AG09319 (cell line): ENCODE measurements around the gene ABCB8.

ENCODE experiments used
- DNase-seq: peaks from one replicate; pipeline ENCODE4 v3.0.0-alpha.2; 2010; ENCODE audit warnings: low read depth; ENCODE audit errors: extremely low read depth
- TF ChIP-seq, protein P1 (sequence below): IDR thresholded peaks from 2 replicates; pipeline ENCODE4 v1.5.1; 2011; ENCODE audit warnings: low read depth, mild to moderate bottlenecking, inconsistent platforms, low read length, moderate library complexity

Gene ABCB8

DNA sequence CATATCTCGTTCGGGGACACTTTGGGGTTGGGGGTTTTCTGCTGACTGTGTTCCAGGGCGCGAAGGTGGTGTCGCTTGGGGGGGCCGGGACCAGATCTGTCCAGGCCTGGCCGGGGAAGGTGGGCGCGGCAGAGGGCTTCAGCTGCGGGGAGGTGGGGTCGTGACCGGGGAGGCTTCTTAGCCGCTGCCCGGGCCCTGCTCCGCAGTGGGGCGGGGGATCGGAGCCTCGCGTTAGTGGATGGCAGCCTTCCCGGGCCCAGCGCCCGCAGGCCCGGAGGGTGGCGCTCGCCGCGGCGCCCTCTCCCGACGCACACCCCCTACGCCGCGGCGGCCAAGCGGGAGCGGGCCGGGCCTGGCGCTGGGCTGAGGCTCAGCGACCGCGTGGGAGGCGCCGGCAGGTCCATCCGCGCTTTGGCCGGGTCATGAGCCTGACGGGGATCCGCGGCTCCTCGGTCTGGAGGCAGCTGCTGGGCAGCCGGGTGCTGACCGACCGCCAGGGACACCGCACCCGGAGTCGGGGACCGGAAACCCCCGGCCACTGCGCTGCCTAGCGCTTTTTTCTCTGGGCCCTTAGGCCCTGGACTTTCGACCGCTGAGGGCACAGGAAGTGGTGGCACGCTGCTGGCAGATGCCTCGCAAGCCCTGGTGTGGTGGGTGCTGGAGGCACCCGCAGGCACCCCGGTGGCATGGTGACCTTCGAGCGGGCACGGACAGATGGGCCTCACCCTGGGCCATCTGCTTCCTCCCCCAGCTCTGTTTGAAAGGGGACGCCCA lies 59.2 kb downstream of the ABCB8 start:
- TF ChIP-seq, protein P1, sequence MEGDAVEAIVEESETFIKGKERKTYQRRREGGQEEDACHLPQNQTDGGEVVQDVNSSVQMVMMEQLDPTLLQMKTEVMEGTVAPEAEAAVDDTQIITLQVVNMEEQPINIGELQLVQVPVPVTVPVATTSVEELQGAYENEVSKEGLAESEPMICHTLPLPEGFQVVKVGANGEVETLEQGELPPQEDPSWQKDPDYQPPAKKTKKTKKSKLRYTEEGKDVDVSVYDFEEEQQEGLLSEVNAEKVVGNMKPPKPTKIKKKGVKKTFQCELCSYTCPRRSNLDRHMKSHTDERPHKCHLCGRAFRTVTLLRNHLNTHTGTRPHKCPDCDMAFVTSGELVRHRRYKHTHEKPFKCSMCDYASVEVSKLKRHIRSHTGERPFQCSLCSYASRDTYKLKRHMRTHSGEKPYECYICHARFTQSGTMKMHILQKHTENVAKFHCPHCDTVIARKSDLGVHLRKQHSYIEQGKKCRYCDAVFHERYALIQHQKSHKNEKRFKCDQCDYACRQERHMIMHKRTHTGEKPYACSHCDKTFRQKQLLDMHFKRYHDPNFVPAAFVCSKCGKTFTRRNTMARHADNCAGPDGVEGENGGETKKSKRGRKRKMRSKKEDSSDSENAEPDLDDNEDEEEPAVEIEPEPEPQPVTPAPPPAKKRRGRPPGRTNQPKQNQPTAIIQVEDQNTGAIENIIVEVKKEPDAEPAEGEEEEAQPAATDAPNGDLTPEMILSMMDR: peak; percentile 10
- no peak for DNase-seq

DNA sequence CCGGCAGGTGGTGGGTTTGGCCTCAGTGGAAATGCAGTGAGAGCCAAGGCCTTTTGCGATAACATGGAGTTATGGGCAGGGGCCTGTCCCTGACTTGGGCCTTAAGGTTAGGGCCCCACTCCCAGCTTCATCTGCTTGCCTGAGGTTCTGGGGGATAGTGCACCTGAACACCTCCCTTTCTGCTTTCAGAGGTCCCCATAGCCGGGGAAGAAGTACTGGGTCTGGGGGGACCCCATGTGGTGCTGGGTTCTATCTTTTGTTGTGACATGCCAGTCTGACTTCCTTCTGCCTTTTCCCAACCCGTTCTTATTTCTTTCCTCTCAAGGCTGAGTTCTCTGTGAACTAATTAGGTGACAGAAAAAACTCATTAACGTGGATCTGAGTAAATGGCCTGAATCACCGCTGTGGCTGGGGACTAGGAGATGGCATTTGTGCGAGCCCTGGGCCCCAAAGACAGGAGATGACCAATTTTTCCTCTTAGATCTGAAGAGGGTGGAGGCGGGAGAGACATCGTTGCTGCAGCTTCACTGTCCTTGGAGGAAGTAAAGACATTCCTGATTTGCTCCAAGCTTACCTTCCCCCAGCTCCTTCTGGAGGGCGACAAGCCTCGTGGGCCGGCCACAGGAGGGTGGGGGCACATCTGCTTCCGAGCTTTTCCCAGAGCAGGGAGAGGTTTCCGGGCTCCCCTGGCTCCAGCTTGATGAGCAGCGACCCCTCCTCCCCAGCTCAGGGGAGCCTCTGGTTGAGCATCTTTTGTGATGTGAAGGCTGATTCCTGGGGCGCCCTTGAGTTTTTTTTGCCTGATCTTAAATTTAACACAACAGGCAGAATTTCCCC lies 60.0 kb downstream of the ABCB8 start:
- DNase-seq: no peak
- TF ChIP-seq, protein P1: no peak

DNA sequence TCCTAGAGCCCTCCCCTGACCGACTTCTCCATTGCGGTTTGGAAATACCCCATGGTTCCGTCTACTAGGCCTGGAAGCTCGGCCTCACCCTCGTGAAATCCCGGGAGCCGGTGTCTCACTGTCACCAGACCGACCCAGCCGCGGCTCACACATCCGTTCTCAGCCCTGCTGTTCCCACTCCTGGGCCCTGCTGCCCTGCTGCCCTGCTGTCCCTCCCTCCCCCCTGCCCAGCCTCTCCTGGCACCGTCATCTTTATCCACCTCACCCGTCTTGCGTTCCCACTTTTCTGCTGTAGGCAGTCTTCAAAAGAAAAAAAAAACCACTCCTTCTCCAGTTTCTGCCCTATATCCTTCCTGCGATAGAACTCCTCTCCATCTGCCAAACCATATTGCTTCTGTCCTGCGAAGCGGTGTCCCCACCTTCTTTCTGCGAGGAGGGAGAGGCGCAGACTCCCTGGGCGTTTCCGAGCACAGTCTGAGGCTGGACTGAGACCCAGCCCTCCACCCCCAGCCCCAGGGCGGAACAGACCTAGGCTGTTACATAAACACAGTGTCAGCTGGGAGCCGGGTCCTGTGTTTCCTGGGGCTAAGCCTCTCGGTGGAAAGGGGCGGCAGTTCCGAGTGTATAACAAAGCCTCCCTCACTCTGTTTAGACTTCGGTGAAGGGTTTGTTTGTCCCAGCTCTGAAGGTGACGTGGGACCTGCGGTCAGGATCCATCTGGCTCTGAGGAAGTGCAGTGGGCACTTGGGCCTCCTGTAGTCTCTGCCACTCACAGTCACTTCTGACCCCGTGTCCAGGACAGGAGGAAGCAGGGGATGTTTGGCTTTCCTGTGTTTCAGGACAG lies 60.8 kb downstream of the ABCB8 start:
- DNase-seq: no peak
- TF ChIP-seq, protein P1: no peak

DNA sequence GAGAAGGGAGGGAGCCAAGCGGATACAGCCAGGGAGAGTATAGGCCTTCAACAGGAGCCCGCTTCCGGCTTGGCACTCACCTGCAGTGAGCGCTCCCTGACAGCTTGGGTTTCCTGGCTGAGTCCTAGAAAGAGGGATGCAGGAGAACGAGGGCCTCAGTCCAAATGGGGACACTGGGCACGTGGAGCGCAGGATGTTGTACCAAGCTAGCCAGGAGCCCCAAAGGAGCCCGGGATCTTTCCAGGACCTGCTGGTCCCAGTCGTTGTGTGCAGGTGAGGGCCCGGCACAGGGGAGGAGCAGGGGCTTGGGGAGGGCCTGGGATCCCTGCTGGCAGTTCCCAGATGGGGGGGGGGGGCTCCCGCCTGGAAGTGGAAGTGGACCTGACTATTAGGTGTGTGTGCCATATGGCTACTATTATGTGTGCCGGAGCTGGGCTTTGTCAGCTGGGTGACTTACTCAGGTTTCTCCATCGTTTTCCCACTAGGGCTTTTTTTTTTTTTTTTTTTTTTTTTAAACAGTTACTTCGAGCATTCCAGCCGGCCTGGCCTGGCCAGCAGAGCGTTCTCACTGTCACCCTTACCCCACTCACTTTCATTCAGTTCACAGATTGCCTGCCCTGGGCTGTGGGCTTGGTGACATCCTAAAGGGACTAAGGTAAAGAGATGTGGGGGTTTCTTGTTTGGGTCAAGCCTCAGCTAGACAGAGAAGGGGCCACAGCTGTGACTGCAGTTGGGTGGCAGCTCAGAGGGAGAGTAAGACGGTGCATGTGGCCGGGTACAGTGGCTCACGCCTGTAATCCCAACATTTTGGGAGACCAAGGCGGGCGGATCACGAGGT lies 61.9 kb downstream of the ABCB8 start:
- DNase-seq: no peak
- TF ChIP-seq, protein P1: no peak

DNA sequence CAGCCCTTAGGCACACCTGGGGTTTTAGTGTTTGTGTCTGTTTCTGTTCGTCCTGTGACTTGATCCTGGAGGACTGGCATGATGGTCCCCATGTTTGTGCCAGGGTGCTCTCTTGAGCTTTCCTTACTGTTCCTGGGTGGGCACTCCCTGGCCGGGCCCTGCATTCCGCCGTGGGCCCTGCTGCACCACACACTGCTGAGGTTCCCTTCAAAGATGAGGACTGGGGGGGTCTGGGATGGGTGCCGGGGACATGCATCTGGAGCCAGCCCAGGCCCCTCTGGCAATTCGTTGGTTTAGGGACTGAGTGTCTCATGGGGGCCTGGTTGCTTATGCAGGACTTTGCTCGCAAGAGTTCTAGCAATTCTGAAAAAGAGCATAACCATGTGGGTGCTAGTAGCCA lies 62.8 kb downstream of the ABCB8 start:
- no peak for DNase-seq
- TF ChIP-seq, protein P1: no peak

DNA sequence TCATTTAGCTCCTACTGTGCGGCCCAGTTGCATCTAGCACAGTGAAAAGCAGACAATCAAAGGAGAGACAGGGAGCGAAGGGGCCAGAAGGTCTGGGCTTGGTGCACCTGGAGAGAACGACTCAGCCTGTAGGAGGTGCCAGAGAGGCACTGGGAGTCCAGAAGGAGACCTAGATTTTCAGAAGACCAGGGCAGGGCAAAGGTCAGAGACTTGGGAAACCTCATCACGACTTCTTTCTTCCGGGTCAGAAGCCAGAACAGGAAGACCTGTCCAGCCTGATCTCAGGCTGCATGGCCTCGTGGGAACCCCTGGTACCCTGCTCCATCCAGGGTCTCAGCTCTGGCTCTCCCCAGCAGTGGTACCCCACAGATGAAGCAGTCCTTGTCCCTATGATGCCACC lies 63.2 kb downstream of the ABCB8 start:
- DNase-seq: no peak
- TF ChIP-seq, protein P1: peak; percentile 54
